Fibroblast of the aortic adventitia (primary cell): ENCODE data around the gene NCOA4. TPM values are rescaled to one million over a fixed set of nuclear protein-coding genes. Genes with fewer than 3 reads are reported as not detected.
"Not testable (repeated sequence)": the region's sequence is repeated elsewhere in the genome, so short reads cannot be mapped to it uniquely, and the experiment has no call there.

Experiments used
- DNase-seq: peaks from one replicate; pipeline ENCODE4 v3.0.0-alpha.2; 2010; ENCODE audit warnings: low read depth
- H3K4me3 ChIP-seq: 2 replicates; pipeline ENCODE4 v1.5.1; 2011; ENCODE audit warnings: low read depth, mild to moderate bottlenecking, control low read depth, low read length, moderate library complexity
- CTCF ChIP-seq: IDR thresholded peaks from 2 replicates; pipeline ENCODE4 v1.5.1; 2011; ENCODE audit warnings: mild to moderate bottlenecking, low read length, control low read depth, inconsistent platforms; ENCODE audit not compliant: insufficient read depth
- total RNA-seq: library from RNA; depleted of rRNA; stranded (reverse); fragments of >200 nt; gene quantifications from 2 replicates; pipeline ENCODE4 v1.2.3, GENCODE V29; 2012; ENCODE audit warnings: low replicate concordance

The NCOA4 gene
- total RNA-seq, 1 donor, result 187 TPM

GRCh38 chr10:46002916-46003693, 27.3 kb downstream of the NCOA4 start:
- no peak for DNase-seq
- no peak overlapping the region for H3K4me3 ChIP-seq
- no peak for TF ChIP-seq CTCF

DNA sequence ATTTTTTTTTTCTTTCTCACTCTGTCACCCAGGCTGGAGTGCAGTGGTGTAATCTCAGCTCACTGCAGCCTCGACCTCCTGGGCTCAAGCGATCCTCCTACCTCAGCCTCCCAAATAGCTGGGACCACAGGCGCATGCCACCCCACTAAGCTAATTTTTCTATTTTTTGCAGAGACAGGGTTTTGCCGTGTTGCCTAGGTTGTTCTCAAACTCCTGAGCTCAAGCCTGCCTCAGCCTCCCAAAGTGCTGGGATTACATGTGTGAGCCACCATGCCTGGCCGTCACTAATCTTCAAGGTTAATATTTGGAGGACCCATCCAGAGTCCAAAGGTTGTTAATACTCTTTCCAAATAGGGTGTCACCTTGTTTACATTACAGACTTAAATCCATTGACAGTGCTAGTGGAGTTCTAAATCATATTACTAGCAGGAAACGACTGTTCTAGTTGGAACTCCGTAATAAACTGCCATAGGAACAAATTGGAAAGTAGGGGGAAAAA, 28.2 kb downstream of the NCOA4 start:
- H3K4me3 ChIP-seq, DNase-seq: not testable (repeated sequence)

- no peak for DNase-seq
- TF ChIP-seq CTCF, result no peak
- no peak overlapping the region for H3K4me3 ChIP-seq
Observed at GRCh38 chr10:46001187-46001756, 29.2 kb downstream of the NCOA4 start.

- no peak overlapping the region for H3K4me3 ChIP-seq
- DNase-seq, result no peak
- TF ChIP-seq CTCF, result no peak
Observed at GRCh38 chr10:46000538-46000937, 29.9 kb downstream of the NCOA4 start.

DNA sequence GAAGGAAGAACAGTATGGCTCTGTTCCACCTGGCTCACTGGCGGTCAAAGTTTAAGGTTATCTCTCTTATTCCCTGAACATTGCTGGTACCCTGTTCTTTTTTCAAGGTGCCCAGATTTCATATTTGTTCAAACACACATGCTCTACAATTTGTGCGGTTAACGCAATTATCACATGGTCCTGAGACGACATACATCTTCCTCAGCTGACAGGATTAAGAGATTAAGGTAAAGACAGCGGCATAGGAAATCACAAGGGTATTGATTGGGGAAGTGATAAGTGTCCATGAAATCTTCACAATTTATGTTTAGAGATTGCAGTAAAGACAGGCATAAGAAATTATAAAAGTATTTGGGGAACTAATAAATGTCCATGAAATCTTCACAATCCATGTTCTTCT, 30.5 kb downstream of the NCOA4 start:
- H3K4me3 ChIP-seq, DNase-seq: not testable (repeated sequence)

DNA sequence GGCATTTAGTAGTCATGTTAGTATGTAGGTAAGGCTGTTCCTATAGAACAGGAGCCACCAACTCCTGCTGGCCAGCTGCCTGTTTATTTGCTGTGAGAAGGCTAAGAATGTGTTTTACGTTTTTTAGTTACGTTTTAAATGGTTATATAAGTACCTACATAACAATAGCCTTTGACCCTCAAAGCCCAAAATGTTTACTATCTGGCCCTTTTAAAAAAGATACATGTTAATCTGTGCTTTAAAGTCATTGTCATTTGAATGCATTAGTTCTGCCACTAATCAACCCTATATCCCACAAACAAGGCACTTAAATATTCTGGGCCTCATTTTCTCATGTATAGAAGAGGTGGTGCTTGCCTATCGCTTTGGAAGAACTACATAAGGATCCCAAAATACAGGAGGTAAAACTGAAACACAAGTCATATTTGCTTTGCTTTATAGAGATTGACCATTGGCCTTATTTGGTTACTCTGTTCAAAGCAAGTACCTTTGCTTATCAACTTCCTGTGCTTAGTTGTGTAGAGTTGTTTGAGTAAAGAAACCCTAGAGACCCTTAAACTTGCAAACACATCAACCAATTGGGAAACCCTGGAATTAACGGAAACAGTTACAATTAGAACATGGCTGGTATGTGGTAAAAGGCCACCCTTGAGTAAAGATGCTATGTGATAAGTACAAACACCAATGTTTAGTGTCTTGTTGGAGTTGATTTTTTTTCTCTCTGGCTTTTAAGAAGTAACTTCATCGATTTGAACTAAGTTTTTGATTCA, 32.2 kb downstream of the NCOA4 start:
- no peak overlapping the region for H3K4me3 ChIP-seq
- no peak for TF ChIP-seq CTCF
- DNase-seq, result no peak

DNA sequence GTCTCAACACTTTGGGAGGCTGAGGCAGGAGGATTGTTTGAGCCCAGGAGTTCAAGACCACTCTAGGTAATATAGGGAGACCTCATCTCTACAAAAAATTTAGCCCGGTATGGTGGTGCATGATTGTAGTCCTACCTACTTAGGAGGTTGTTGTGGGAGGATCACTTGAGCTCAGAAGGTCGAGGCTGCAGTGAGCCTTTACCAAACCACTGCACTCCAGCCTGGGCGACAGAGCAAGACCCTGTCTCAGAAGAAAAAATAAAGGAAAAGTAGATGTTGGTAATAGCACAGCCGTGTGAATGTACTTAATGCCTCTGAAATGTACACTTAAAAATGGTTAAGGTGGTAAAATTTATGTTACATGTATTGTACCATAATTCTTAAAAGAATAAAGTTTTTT, 32.9 kb downstream of the NCOA4 start:
- no peak overlapping the region for H3K4me3 ChIP-seq
- no peak for TF ChIP-seq CTCF
- DNase-seq, result no peak

DNA sequence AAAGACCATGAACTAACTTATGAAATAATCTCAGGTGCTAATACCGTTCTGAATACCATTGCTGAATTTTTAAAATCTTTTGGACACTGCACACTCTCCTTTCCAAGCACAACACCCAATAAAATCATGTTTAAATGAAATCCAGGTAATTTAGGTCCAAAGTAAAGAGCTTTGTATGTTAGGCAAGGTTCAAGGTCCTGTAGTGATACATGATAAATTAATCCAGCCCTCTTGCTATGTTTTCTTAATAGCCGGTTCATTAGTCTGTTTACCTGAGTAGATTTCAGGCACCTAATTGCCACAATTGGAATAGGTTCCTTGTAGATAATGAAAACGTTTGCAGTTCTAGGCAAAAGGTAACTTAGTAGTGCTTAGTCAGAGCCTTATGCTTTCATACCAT, 44.8 kb downstream of the NCOA4 start:
- H3K4me3 ChIP-seq, DNase-seq: not testable (repeated sequence)

- not testable (repeated sequence) for DNase-seq, H3K4me3 ChIP-seq
Observed at GRCh38 chr10:45984473-45984872, 46.0 kb downstream of the NCOA4 start.
